HG03575 (cell line): ENCODE measurements around the gene WDR31.
A peak's percentile ranks its signal among the peaks of the same experiment; 100 is the strongest.
"Not testable (repeated sequence)": the region's sequence is repeated elsewhere in the genome, so short reads cannot be mapped to it uniquely, and the experiment has no call there.

Experiments used
- ATAC-seq: cut with Tn5 transposase; IDR thresholded peaks from one replicate; pipeline ENCODE4 v1.9.1; 2021; ENCODE audit not compliant: unreplicated experiment, insufficient number of reproducible peaks, low FRiP score; ENCODE audit errors: extremely low read depth

Gene WDR31

DNA sequence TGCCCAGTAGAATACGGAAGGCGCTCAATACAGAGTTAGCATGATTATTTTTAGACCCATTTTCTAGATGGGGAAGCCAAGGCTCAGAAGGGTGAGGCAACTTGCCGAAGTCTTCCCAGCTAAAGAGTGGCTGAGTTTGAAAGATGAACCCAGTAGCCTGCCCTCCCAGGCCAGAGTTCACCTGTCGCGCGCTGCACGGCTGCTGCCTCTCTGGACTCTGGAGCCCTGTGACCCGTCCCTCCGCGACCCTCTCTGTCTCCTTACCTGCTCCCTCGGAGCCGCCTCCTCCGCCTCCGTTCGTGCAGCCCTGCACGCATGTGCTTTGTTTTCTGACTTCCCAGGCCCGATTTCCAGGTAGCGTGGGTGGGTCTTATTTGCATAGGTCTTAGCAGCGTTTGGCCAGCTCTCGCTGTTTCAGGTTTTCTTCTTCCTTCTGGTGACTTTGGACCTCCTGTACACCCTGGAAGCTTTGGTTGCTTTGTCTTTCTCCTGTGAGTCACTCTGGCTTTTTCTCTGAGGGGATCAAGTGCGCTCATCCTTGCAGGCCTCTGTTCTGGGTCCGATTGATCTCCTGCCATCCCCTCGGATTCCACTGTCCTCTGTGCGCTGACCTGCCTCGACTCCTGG, 37.2 kb downstream of the WDR31 start, which contains the start of gene RNF183:
Gene RNF183 (minus strand): TSS at position 585 of the 627 bp plus-strand sequence. CDS start 5,192 bp downstream, outside the sequence.
- ATAC-seq: no peak

GRCh38 chr9:113301548-113301947, 38.5 kb downstream of the WDR31 start:
- ATAC-seq: no peak

- no peak for ATAC-seq
Measured at GRCh38 chr9:113299800-113300292, 40.2 kb downstream of the WDR31 start.

GRCh38 chr9:113298924-113299770, 40.9 kb downstream of the WDR31 start:
- no peak for ATAC-seq

DNA sequence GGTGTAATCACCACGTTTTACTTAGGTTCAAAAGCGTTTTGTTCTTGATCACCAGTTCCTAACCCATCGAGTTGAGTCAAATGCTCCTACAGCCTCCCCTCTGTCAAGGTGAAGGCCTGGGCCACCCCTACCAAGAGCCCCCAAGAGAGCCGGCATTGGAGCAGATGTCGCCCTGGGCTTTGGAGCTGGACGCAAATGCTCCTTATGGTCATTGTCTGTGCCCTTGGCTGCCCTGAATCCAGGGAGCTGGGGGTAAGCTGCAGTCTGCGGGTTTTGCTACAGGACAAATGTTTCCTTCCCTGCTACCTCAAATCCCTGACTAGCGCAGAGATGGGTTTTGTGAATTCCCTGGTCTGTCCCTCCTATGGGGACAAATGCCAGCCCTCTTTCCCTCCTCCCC, 41.8 kb downstream of the WDR31 start:
- no peak for ATAC-seq

- ATAC-seq: no peak
Measured at GRCh38 chr9:113296796-113297558, 43.1 kb downstream of the WDR31 start.

GRCh38 chr9:113296247-113296646, 43.8 kb downstream of the WDR31 start:
- not testable (repeated sequence) for ATAC-seq

GRCh38 chr9:113293285-113293878, 46.7 kb downstream of the WDR31 start:
- no peak for ATAC-seq

DNA sequence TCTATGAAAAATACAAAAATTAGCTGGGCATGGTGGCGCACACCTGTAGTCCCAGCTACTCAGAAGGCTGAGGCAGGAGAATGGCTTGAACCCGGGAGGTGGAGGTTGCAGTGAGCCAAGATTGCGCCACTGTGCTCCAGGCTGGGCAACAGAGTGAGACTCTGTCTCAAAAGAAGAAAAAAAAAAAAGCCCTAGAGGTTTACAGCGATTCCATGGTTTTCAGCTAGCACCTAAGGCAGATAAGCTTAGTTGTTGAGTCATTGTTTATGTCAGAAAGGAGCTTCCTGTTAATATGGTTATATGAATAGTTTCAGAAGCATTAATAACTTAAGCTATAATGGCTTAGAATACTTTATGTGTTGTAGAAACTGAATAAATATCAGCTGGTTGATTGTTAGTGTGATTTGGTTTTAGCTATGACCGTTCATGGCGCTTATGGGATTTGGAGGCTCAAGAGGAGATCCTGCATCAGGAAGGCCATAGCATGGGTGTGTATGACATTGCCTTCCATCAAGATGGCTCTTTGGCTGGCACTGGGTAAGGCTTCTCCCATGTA, 49.9 kb downstream of the WDR31 start:
- no peak for ATAC-seq

DNA sequence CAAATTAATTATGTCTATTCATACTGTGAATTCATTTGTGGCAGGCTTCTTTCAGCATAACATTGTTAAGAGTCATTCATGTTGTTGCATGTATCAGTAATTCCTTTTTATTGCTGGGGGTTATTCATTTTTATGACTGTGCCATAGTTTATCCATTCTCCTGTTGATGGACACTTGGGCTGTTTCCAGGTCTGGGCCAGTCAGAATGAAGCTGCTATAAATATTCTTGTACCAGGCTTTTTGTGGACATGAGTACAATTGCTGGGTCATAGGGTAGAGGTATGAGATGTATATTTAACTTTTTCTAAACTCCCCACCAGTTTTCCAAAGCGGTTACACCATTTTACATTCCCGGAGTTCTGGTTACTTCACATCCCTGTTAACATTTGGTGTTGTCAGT, 51.0 kb downstream of the WDR31 start:
- ATAC-seq: no peak

GRCh38 chr9:113281356-113281755, 58.7 kb downstream of the WDR31 start:
- ATAC-seq: no peak

GRCh38 chr9:113278840-113279239, 61.2 kb downstream of the WDR31 start:
- ATAC-seq: no peak

- ATAC-seq: peak; percentile 97
Measured at GRCh38 chr9:113275157-113276131, 64.6 kb downstream of the WDR31 start, which contains the start of the genes CDC26 and PRPF4. TSS of gene CDC26 (minus strand) at chr9:113275572. CDS start at chr9:113272507, 3,065 bp downstream. TSS of gene PRPF4 (plus strand) at chr9:113275658. CDS start at chr9:113275744, 86 bp downstream.

DNA sequence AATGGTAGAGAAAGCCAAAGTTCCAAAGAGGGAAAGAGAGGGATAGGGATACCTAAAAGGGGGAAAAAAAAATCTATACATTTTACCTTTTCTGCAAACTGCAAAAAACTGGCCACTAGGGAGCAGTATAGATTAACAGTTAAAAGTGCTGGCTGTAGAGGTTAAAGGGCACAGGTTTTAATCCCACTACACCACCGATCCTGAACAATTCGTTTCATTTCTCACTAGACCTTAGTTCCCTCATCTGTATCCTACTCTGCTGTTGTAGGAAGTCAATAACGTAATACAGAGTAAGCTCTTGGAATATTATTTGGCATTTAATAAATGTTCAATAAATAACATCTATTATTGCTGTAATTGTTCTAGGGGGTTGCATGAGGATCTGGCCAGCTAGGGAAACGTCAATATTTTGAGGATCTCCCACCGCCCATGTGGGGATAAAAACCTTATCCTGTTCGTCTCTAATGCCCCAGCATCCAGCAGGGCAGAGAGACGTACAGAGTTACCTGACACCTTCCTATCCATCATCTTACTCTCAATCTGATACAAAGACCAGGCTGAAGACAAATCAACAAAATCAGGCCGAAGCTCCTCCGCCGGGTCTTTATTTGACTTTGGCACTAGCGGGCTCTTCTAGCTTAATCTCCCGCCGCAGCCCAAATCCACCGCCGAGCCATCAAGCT, 65.5 kb downstream of the WDR31 start:
- no peak for ATAC-seq

DNA sequence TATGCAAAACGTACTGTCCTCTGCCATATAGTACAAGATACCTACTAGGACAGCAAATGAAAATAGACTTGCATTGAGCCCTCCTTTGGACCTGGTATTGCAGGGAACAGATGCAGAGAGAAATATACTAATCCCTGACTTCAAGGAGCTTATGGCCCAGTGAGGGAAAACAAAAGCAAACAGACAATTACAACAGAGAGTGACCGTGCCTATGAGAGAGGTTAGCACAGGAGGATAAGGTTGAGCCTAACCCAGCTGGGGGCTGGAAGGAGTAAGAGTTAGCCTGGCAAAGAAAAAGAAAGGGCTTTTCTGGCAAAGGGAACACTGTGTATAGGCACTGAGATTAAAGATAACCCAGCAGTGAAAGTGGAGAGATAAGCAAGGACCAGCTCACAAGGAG, 70.2 kb downstream of the WDR31 start:
- ATAC-seq: no peak

DNA sequence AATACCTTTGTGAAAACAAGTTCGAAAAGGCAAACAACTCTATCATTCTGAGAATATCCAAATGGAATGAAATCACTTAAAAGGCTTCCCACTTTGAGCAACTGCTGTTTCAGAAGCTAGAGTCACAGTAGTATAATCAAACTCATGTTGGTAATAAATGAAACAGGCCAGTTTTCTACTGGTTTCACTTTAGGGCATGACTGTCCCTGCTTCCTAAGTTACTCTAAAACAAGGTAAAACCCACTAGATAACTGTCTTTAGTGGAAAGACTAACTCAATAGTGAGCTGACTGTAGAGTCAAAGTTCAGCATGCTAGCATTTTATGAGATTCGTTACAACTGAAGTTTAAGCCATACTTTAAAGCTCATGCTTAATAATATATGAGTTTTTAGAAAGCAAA, 70.7 kb downstream of the WDR31 start:
- ATAC-seq: no peak

- no peak for ATAC-seq
Measured at GRCh38 chr9:113267911-113268566, 72.0 kb downstream of the WDR31 start.
